ENCODE data around the gene MED27. TPM values are rescaled to one million over a fixed set of nuclear protein-coding genes. Genes with fewer than 3 reads are reported as not detected.

The MED27 gene
- total and polyA plus RNA-seq, 9 of the 15 experiments (the other 6 are each of a cell fraction or from before 2014, with no cell fraction given): 24.4 to 91.0 (median 36.1) TPM

GRCh38 chr9:131827821-131828369, 251.8 kb downstream of the MED27 start:
- Histone ChIP-seq H3K4me1 (replicated peaks in 1 of 2; ENCODE audit: control insufficient read depth in 2 of 2, insufficient read depth in 2 of 2, low read length in 2 of 2) (peaks cover 0 to 19% of the 10 kb centered on the region in 2 experiments; a peak in 2 of 5 replicates), H3K36me3 (ENCODE audit: control insufficient read depth, insufficient read depth, low read length) (no peaks in the 10 kb centered on the region), H3K9me1 (ENCODE audit: control insufficient read depth, insufficient read depth, low read length) (no peaks in the 10 kb centered on the region), H3K4me2 (ENCODE audit: insufficient read depth, low read length) (no peak overlapping the region), H2AFZ (ENCODE audit: low read depth, low read length) (no peak overlapping the region), H3K27ac (ENCODE audit: extremely low read depth, low read depth, low read length) (no peak overlapping the region), H3K27me3 (ENCODE audit: control insufficient read depth in 2 of 2, insufficient read depth in 2 of 2, low read length in 2 of 2) (peaks cover 33 to 60% of the 10 kb centered on the region in 2 experiments), H4K20me1 (replicated peaks; ENCODE audit: control insufficient read depth, insufficient read depth, low read length) (peaks cover 4% of the 10 kb centered on the region; the same call in 1 of the 2 replicates), H3K4me3 (no peak overlapping the region), H3K9me3 (replicated peaks; ENCODE audit: control insufficient read depth, insufficient read depth, low read depth, low read length) (no peaks in the 10 kb centered on the region), H3K79me2 (ENCODE audit: control insufficient read depth, insufficient read depth, low read length) (no peaks in the 10 kb centered on the region), H3K9ac (ENCODE audit: insufficient read depth in 1 of 2, low read depth in 2 of 2, low read length in 2 of 2) (no peak overlapping the region)
- TF ChIP-seq ZNF224 (CRISPR knock-in tag; IDR thresholded peaks at IDR 0.05) (no peak), ZNF764 (CRISPR knock-in tag; IDR thresholded peaks at IDR 0.05; ENCODE audit: low read depth) (no peak)
- no peak for DNase-seq (ENCODE audit: extremely low read depth in 1 of 4, low spot score in 3 of 4)
- 3% methylated on average over 21 of the region's 21 CpGs for WGBS (ENCODE audit: insufficient coverage, low coverage, missing lambda C conversion rate)
- ChIA-PET POLR2A (interaction anchor here (0.7 kb wide), 1 partner anchor 10 kb away, joined by 3 read pairs; no protein-coding TSS in a partner anchor), CTCF (ENCODE audit: low intra/inter-chr PET ratio) (no interaction called here)
- no peak for FAIRE-seq
- in situ Hi-C loops (cut with MboI) (no loop called here), intact Hi-C loops (cut with micrococcal nuclease) (no loop called here)
- ATAC-seq: no peak
- BruUV-seq (replicated peaks): no TSS peak

GRCh38 chr9:131826966-131827525, 252.6 kb downstream of the MED27 start:
- in situ Hi-C loops (cut with MboI) (no loop called here), intact Hi-C loops (cut with micrococcal nuclease) (no loop called here)
- WGBS (ENCODE audit: insufficient coverage, low coverage, missing lambda C conversion rate): under 1% methylated on average over 8 of the region's 9 CpGs
- ChIA-PET POLR2A (no interaction called here), CTCF (ENCODE audit: low intra/inter-chr PET ratio) (no interaction called here)
- DNase-seq (ENCODE audit: extremely low read depth in 1 of 4, low spot score in 3 of 4) (no peak), FAIRE-seq (no peak), ATAC-seq (no peak)
- H3K4me3 ChIP-seq: no peak overlapping the region
- H3K4me2 ChIP-seq (ENCODE audit: insufficient read depth, low read length): no peak overlapping the region
- peaks cover 4% of the 10 kb centered on the region; the same call in 1 of the 2 replicates for H4K20me1 ChIP-seq (replicated peaks; ENCODE audit: control insufficient read depth, insufficient read depth, low read length)
- BruUV-seq (replicated peaks): no TSS peak
- no peak overlapping the region for H3K27ac ChIP-seq (ENCODE audit: extremely low read depth, low read depth, low read length)
- H3K79me2 ChIP-seq (ENCODE audit: control insufficient read depth, insufficient read depth, low read length): no peaks in the 10 kb centered on the region
- H2AFZ ChIP-seq (ENCODE audit: low read depth, low read length): no peak overlapping the region
- no peaks in the 10 kb centered on the region for H3K9me1 ChIP-seq (ENCODE audit: control insufficient read depth, insufficient read depth, low read length)
- peaks cover 0 to 19% of the 10 kb centered on the region in 2 experiments; a peak in 2 of 5 replicates for H3K4me1 ChIP-seq (replicated peaks in 1 of 2; ENCODE audit: control insufficient read depth in 2 of 2, insufficient read depth in 2 of 2, low read length in 2 of 2)
- no peaks in the 10 kb centered on the region for H3K9me3 ChIP-seq (replicated peaks; ENCODE audit: control insufficient read depth, insufficient read depth, low read depth, low read length)
- H3K36me3 ChIP-seq (ENCODE audit: control insufficient read depth, insufficient read depth, low read length): no peaks in the 10 kb centered on the region
- peaks cover 35 to 62% of the 10 kb centered on the region in 2 experiments for H3K27me3 ChIP-seq (ENCODE audit: control insufficient read depth in 2 of 2, insufficient read depth in 2 of 2, low read length in 2 of 2)
- H3K9ac ChIP-seq (ENCODE audit: insufficient read depth in 1 of 2, low read depth in 2 of 2, low read length in 2 of 2): no peak overlapping the region
- TF ChIP-seq DMBX1 (CRISPR knock-in tag; IDR thresholded peaks at IDR 0.05; ENCODE audit: borderline replicate concordance) (no peak), CBFA2T2 (conservative IDR thresholded peaks at IDR 0.05) (peak; percentile 58), SMARCB1 (IDR thresholded peaks at IDR 0.05; ENCODE audit: insufficient read length, low read depth) (no peak), ZNF253 (CRISPR knock-in tag; conservative IDR thresholded peaks at IDR 0.05) (no peak), TFE3 (CRISPR knock-in tag; IDR thresholded peaks at IDR 0.05) (peak; percentile 95), SP1 (CRISPR knock-in tag; IDR thresholded peaks at IDR 0.05) (no peak), CHD2 (IDR thresholded peaks at IDR 0.05; ENCODE audit: low read depth, low read length) (no peak)
- TF ChIP-seq, protein P1, sequence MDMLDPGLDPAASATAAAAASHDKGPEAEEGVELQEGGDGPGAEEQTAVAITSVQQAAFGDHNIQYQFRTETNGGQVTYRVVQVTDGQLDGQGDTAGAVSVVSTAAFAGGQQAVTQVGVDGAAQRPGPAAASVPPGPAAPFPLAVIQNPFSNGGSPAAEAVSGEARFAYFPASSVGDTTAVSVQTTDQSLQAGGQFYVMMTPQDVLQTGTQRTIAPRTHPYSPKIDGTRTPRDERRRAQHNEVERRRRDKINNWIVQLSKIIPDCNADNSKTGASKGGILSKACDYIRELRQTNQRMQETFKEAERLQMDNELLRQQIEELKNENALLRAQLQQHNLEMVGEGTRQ (CRISPR knock-in tag; IDR thresholded peaks at IDR 0.05): peak; percentile 40; the same call in 1 of the 2 replicates

Measured in K562 (cell line).